ENCODE data around the gene FOXM1.

Gene FOXM1

GRCh38 chr12:2877047-2877952 is at the start of gene FOXM1, which contains the start of gene RHNO1:
Gene FOXM1 (minus strand): TSS chr12:2877174. CDS start chr12:2874478, 2,696 bp downstream.
Gene RHNO1 (plus strand): TSS chr12:2877223. CDS start chr12:2885367, 8,144 bp downstream.
- DNase-seq (ENCODE audit: low read depth) = peak; percentile 81

DNA sequence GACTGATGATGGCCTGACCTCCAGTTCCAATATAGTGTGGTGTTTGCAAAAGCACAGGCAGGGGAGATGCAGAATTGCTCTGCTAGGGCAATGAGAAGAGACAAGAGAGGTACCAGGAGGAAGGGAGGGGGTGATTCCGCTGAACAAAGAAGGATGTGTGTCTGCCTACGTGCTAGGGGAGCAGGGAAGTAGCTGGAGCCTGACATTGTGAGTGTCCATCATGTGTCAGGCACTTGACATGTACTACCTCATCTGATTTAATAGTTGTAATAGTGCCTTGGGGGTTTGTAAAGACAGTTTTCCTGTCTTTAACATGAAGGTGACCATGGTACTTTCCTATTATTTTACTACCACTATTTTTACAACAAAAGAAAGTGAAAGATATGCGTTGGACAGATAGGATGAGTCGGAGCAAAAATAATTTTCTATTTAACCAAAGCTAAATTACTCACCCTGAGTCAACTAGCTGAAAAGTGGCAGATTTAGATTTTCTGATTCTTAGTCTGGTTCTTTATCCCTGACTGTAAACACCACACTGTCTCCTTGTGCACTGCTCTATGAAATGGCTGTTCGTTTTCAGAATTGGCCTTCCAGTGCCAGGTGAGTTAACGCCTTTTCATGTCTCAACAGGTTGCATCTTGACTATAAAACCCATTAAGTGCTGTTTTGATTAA is 48.5 kb upstream of the FOXM1 start:
- DNase-seq (ENCODE audit: low read depth) = no peak

DNA sequence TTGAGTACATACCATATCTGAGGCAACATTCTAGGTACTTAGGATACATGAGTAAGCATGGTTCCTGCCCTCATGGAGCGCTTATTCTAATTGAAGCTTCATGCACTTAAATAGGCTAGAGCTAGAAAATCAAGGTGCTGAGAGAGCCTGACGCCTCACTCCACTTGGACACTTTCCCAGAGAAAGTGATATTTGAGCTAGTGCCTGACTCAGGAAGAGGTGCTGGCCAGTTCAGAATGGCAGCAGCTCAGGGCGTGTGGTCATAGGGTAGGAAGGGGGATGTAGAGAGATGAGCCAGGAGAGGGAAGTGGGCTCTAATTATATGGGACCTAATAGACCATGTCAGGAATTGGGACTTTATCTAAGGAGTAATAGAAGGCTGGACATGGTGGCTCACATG is 47.0 kb upstream of the FOXM1 start:
- DNase-seq (ENCODE audit: low read depth) = no peak

DNA sequence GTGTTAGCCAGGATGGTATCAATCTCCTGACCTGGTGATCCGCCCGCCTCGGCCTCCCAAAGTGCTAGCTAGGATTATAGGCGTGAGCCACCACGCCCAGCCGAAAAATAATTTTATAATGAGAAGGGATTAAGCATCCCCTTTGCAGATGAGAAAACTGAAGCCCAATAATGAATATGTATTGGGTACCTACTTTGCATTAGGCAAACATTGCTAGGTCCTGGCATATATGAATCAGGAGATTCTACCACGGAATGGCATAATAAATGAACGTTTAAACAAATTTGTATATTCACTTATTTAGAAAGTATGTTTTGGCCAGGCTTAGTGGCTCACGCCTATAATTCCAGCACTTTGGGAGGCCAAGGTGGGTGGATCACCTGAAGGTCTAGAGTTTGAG is 46.1 kb upstream of the FOXM1 start:
- DNase-seq (ENCODE audit: low read depth) = no peak

GRCh38 chr12:2922329-2922728 is 45.4 kb upstream of the FOXM1 start:
- DNase-seq (ENCODE audit: low read depth) = no peak

- DNase-seq (ENCODE audit: low read depth) = no peak
Observed at GRCh38 chr12:2919249-2919648, 42.3 kb upstream of the FOXM1 start.

- no peak for DNase-seq (ENCODE audit: low read depth)
Observed at GRCh38 chr12:2912216-2912575, 35.2 kb upstream of the FOXM1 start.

GRCh38 chr12:2904260-2904659 is 27.3 kb upstream of the FOXM1 start:
- no peak for DNase-seq (ENCODE audit: low read depth)

GRCh38 chr12:2902272-2902880 is 25.4 kb upstream of the FOXM1 start:
- DNase-seq (ENCODE audit: low read depth) = no peak

DNA sequence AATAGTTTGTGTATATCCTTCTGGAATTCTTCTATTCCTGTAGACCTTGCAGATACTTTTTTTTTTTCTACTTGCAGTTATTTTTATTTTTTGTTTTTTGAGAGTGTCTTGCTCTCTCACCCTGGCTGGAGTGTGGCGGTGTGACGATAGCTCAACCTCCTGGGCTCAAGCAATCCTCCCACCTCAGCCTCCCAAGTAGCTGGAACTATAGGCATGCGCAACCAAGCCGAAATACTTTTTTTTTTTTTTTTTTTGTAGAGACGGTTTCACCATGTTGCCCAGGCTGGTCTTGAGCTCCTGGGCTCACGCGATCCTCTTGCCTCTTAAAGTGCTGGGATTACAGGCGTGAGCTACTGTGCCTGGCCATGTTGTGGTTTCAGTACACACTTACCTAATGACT is 23.7 kb upstream of the FOXM1 start:
- DNase-seq (ENCODE audit: low read depth) = no peak

GRCh38 chr12:2897418-2897817 is 20.4 kb upstream of the FOXM1 start:
- no peak for DNase-seq (ENCODE audit: low read depth)

DNA sequence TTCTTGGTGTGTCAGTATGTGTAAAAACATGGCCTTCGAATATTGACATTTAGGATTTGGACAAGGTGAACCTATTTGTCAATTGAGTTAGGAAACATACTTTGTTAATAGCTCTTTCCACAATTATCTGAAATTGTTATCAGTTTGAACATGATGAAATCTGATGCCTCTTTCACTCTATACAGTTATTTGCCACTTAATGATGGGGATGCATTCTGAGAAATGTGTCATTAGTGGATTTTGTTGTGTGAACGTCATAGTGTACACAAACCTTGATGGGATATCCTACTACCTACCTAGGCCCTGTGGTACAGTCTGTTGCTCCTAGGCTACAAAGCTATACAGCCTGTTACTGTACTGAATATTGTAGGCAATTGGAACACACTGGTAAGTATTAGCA is 18.5 kb upstream of the FOXM1 start:
- DNase-seq (ENCODE audit: low read depth) = no peak

DNA sequence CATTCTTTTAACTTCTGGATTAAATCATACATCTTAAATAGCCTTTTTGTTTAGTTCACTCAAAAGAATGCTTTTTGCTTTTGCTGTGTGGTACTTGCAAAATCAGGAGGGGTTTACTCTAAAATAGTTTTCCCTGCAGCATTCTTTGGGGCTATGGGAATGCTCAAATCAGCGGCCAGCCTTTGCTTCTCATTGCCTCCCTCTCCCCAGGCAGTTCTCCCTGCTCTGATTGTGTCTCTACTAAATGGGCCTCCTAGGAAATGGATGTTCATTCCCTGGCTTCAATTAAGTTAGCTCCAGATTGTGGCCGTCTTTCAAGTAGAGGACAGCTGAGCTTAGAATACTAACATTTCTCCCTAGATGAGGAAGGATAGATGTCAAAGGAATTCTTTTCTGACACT is 18.1 kb upstream of the FOXM1 start:
- no peak for DNase-seq (ENCODE audit: low read depth)

DNA sequence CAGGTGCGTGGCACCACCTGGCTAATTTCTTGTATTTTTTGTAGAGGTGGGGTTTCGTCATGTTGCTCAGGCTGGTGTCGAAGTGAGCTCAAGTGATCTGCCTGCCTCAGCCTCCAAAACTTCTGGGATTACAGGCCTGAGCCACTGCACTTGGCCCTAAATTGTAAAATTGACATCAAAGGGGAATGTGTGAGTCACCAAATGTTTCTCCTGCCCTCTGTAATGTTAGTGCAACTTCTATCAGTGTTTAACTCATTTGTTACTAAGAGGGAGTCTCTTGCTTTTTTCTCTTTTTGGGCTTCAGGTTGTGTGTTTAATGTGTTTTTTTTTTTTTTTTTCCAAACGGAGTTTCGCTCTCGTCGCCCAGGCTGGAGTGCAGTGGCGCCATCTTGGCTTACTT is 16.0 kb upstream of the FOXM1 start:
- DNase-seq (ENCODE audit: low read depth) = peak; percentile 56

DNA sequence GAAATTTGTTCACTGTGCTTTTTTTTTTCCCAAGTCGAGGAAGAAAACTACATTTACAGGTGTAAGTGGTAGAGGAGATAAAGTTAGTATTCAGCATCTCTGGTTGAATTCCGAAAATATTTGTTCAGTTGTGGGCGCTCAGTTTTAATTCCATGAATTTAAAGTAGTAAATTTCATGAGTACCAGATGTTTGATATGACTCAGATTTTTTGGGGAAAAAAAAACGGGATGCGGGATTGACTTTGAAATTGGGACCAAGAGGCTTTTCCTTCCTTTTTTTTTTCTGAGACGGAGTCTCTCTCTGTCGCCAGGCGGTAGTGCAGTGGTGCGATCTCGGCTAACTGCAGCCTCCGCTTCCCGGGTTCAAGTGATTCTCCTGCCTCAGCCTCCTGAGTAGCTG is 15.3 kb upstream of the FOXM1 start:
- no peak for DNase-seq (ENCODE audit: low read depth)

DNA sequence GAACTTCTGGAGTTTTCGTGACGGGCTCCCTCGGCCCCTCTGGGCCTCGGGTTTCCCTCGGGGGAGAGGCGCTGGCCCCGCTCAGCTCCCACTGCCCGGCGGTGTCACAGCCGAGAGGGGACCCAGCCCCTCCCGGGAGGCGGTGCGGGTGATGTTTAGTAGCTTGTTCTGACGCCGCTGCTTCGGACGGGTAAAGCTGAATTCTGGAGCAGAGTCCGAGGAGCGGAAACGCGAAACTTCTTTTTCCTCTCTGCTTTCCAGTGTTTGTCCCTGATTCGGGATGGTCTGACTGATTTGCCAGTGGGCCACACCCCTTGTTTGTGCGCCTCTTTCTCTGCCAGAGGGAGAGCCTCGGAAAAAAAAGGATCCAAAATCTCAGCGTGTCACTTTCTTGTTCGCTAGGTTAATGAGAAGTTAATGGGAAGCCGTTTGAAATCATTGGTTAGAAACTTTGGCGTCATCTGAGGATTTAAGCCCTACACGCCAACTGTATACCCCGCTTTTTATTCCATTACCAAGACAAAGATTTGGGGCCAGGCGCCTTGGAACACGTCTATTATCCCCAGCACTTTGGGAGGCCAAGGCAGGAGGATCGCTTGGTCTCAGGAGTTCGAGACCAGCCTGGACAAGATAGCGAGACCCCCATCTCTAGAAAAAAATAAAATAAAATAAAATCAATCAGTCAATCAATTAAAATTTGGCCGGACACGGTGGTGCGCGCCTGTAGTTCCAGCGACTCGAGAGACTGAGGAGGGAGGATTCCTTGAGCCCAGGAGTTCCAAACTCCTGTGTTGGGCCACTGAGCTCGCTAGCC is 14.5 kb upstream of the FOXM1 start:
- peak; percentile 64 for DNase-seq (ENCODE audit: low read depth)

- peak; percentile 98 for DNase-seq (ENCODE audit: low read depth)
Observed at GRCh38 chr12:2890388-2891239, 13.6 kb upstream of the FOXM1 start, which contains the start of gene TULP3. Gene TULP3 (plus strand): TSS chr12:2890891. CDS start chr12:2890948, 57 bp downstream.

- DNase-seq (ENCODE audit: low read depth) = no peak
Observed at GRCh38 chr12:2890001-2890387, 13.0 kb upstream of the FOXM1 start.

DNA sequence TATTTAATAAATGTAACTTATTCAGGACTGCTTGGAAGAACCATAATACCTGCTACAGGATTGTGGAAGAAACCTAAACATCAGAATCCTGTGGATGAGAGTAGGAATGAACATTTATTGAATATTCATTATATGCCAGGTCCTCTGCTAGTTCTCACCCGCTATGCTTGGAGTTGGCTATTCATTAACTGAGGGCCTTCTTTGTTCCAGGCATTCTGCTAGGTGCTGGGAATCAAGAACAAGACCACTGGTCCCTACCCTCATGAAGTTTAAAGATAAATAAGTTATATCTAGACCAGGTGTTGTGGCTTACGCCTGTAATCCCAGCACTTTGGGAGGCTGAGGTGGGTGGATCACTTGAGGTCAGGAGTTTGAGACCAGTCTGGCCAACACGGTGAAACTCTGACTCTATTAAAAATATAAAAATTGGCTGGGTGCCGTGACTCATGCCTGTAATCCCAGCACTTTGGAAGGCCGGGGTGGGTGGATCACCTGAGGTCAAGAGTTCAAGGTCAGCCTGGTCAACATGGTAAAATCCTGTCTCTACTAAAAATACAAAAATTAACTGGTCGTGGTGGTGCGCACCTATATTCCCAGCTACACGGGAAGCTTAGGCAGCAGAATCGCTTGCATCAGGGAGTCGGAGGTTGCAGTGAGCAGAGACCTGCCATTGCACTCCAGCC is 9.9 kb upstream of the FOXM1 start:
- no peak for DNase-seq (ENCODE audit: low read depth)

GRCh38 chr12:2884810-2885209 is 7.8 kb upstream of the FOXM1 start:
- DNase-seq (ENCODE audit: low read depth) = no peak

Data from HS-27A (cell line).